A204.1 (cell line): Measurements from ENCODE around the gene TBX2.

Experiments used
- FAIRE-seq: peaks from 2 replicates; lab custom pipeline; 2012; peaks lifted over from hg19 to GRCh38; lab: Jason Lieb, UNC

Gene TBX2

DNA sequence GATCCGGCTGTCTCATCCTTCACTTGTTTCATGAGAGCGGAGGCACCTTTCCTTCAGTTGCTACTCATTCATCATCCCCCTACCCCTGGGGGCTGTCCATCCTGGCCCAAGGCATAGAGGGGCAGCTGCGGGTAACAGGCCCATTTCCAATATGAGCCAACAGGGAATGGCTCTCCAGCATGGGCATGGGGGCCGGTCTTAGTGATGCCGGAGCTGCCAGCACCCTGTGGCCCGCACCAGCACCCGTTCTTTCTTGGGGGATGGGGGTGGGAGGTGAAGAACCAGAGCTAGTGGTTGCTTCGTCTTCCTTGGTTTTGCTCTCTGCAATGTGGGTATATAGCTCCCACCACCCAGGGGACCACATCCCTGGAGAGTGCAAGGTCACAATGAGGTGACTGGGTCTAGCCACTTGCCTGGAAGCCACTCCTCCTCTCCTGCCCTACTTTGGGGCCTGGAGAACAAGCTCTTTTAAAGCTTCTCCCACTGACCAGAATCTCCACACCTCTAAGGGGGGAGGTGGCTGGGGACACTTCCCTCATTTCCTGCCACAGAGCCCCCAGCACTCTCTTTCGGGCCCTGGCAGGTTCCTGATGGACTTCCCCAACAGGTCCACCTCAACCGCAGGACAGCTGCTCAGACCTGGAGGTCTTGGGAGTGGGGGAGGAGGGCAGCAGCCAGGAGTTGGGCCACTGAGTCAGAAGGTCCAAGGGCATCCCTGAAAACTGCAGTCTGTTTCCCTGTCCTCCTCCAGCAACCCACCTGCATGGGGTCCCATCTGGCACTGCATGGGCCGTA lies 11.9 kb upstream of the TBX2 start:
- no peak for FAIRE-seq

- no peak for FAIRE-seq
These were observed 10.9 kb upstream of the TBX2 start for GRCh38 chr17:61388561-61389356.

GRCh38 chr17:61389670-61390478 lies 9.8 kb upstream of the TBX2 start:
- no peak for FAIRE-seq

GRCh38 chr17:61390479-61390791 lies 9.2 kb upstream of the TBX2 start:
- no peak for FAIRE-seq

DNA sequence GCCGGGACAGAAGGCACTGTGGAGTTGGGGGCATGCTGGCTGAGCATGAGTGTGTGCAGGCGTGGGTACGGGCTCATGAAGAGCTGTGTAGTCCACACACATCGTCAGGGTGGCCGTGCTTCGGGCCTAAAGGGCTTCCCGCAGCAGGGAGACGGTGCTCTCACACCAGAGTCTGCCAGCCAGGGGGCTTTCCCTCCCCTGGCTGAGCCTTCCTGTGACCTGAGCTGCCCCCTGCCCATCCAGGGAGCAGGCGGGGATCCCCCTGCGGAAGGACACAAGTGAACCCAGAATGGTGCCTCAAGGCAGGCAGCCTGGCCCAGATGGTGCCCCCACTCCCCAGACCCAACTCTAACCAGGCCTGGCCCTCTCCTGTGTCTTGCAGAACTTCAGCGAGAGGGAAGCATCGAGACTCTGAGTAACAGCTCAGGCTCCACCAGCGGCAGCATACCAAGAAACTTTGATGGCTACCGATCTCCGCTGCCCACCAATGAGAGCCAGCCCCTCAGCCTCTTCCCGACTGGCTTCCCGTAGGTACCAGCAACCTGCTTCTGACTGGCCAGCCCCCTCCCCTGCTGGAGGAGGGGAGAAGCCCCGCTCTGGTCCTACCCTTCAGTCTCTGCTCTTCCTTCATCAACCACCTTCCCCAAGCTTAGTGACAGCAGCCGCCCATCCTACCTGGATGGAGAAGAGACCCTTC lies 7.9 kb upstream of the TBX2 start:
- no peak for FAIRE-seq

DNA sequence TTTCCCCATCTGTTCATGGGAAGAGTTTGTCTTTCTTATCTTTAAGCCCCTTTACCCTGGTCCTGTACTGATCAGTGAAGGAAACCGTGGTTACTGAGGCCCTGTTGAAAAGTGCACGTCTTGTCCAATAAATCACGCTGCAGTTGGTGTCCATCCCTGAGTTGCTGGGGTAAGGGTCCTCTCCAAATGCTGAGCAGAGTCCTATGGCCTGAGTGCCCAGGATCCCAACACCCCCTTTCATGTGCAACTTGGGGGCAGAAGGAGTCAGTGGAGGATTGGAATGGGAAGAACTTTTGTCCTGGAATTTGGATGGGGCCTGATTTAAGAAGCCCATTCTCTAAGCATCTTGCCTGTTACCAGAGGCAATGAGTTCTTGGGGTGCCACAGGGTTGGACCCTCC lies 7.0 kb upstream of the TBX2 start:
- FAIRE-seq = no peak

DNA sequence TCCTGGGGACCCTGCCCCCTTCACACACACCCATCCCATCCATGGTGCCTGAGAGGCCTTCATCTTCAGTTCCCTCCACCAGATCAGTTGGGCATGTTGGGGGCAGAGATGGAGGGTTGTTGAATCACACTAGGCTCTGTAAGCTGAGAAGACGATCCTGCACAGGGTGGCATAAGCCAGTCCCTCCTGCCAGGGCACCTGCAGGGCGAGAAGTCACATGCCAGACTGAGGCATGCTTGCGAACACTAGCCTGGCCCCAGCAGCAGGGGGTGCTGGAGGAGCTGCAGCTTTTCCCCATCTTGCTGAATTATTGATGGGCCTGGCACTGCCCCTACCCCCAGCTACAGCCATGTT lies 6.1 kb upstream of the TBX2 start:
- FAIRE-seq = no peak

- no peak for FAIRE-seq
These were observed 5.6 kb upstream of the TBX2 start for GRCh38 chr17:61393904-61394629.

DNA sequence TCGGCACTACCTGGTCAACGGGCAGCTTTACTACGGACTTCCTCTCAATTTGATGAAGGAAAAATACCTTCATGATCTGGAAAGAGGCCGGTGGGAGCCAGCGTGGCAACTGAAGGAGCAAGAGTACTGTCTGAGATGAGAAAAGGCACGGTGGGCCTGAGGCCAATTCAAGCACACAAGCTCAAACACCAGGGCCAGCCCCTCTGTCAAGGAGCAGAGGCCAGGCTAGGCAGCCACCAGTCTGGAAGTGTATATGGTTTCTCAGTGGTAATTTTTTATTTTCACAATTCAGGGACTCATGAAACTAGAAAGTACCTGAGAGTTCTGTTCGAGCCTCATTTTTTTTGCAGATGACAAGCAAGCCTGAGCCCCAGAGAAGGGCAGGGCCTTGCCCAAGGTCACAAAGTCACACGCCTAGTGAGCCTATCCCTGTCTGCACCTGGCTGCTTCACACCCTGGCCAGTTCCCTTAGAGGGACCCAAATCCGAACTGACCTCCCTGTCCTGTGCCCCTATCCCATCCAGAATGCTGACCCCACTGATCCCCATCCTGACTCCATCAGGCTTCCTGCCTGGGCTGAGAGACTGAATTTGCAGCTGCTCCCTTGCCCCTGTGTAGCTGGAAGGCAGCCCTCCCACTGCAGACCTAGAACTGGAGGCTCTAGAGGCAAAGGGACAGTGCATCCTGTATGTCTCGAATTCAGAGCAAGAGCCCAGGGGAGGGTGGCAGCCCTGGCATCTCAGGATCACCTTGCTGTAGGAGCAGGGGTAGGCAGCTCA lies 4.8 kb upstream of the TBX2 start:
- no peak for FAIRE-seq

GRCh38 chr17:61395409-61395982 lies 4.1 kb upstream of the TBX2 start:
- no peak for FAIRE-seq

DNA sequence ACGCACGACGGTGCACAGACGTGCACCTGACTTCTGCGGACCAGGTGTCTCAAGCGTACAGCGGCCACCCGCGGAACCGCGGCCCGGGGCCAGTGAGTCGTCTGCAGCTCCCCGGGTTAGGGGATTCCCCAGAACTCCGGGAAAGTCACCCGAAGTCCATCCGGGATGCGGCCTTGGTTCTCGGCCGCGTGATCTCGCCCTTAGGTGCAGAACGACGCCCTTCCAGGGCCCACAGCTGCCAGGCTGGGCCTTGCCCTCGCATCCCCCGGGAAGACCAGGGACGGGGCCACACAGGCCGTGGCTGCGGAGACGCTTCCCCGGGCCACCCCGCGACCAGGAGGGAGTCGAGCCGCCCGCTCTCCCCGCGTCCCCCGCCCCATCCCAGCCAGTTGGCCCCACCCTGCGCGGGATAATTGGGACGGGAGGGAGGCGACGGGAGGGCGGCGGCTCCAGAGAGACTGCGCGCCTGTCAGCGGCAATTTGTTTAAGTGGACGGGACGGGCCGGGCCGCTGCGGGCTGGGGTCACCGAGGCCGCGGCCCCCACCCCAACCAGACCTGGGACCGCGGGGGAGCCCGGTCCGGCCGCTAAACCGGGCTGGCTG lies 3.6 kb upstream of the TBX2 start:
- no peak for FAIRE-seq

DNA sequence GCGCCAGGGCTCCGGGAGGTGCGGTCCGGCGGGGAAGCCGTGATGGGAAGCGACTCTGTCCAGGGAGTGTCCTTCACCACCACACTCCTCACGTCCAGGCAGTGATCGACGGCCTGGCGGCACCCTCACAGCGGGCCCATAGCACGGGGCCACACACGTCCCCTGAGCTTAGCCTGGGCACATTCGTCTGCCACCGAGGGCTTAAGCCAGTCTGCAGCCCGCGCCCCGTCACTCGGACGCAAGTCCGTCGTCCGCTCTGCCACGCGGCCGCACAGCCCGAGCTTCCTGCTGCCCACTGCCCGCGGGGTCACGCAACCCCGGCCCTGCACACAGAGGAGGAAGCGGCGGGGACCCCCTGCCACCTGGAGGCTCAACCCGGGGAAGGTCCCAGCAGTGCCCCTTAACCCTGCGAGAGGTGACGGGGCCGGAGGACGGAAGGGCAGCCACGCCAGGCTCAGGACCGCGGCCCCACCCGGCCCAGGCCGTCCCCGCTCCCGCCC lies 3.0 kb upstream of the TBX2 start:
- no peak for FAIRE-seq

DNA sequence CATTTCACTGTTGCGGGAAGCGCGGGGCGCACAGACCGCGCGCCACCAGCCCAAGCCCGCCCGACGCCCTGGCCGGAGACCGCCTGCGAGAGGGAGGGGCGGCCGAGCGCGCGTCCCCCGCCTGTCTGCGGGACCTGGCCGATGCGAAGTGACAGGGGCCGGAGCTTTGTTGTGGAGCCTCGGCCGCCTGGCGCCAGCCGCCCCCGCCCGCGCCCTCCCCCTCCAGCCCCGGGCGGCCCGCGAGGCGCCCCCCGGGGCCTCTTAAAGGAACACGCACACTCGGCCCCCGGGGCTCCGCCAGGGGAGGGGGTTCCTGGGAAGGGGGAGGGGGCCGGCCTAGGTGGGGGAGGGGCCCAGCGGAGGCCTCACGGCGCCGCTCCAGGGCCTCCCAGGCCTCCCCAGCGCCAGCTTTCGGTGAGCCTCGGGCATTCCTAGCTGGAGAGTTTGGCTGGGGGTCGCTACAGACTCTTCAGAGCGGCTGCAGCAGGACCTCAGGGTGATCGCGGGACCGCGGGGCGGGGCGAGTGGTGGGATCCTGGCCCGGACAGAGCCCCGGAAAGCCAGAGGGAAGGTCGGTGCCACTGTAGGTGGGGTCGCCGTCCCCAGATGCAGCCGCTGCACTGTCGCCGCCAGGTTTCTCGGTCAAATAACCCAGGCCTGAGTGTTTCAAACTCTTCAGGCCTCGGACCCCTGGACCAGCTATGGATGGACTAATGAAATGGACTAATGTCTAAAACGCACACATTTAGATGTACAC lies 2.4 kb upstream of the TBX2 start:
- FAIRE-seq = no peak

DNA sequence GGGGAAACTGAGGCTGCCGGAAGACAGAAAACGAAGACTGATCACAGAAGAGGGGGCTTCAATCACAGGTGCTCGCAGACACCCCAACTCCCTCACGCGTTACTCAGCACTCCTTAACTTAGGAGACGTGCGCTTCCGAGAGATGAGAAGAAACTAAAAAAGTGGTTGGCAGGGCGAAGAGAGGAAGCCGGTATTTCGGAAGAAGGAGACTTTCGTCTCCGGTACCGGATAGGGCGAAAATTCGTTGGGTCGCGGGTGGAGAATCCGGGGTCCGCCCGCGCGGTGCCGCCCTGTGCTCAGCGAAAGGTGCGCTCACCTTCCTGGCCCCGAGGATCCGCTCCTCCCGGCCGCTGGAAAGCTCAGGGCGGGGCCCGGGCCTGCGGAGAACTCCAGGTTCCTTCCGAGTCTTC lies 917 bp upstream of the TBX2 start:
- no peak for FAIRE-seq

DNA sequence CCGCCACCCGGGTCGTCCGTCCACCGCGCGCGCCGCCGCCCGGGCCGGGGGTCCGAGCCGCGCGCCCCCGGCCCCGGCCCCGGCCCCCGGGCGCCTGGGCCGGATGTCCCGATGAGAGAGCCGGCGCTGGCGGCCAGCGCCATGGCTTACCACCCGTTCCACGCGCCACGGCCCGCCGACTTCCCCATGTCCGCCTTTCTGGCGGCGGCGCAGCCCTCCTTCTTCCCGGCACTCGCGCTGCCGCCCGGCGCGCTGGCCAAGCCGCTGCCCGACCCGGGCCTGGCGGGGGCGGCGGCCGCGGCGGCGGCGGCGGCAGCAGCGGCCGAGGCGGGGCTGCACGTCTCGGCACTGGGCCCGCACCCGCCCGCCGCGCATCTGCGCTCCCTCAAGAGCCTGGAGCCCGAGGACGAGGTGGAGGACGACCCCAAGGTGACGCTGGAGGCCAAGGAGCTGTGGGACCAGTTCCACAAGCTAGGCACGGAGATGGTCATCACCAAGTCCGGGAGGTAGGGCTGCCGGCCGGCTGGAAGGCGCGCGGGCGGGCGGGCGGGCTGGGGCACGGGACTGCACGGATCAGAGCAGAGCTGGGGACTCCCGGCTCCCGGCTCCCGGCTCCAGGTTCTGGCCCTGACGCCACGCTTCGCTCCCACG lies 548 bp downstream of the TBX2 start:
- FAIRE-seq = no peak

GRCh38 chr17:61400717-61401388 lies 1.2 kb downstream of the TBX2 start:
- FAIRE-seq = no peak

DNA sequence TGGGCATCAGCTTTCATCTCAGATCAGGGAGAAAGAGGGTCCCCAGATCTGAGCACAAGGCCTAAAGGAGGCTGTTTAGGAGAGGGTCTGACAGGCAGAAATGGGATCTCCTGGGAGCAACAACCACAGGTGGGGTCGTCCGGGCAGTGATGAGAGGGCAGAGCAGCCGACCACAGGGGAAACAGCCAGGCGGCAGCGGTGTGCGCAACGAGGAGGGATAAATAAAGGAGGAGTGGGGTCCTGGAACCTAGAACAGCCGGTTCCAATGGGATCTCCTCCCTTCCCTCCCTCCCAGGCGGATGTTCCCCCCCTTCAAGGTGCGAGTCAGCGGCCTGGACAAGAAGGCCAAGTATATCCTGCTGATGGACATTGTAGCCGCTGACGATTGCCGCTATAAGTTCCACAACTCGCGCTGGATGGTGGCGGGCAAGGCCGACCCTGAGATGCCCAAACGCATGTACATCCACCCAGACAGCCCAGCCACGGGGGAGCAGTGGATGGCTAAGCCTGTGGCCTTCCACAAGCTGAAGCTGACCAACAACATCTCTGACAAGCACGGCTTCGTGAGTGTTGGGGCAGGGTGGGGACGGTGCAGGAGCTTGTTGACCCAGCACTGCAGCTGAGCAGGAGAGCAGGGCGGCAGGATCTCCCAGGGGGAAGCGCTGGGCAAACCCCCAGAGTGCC lies 1.9 kb downstream of the TBX2 start:
- no peak for FAIRE-seq
